WI38 (cell line): ENCODE data around the gene OSBPL9.

ENCODE experiments used
- H3K4me3 ChIP-seq: 2 replicates; pipeline ENCODE4 v1.5.1; 2011; ENCODE audit warnings: low read depth, mild to moderate bottlenecking, control low read depth, low read length
- TF ChIP-seq, protein P1 (sequence below): IDR thresholded peaks from 2 replicates; pipeline ENCODE4 v1.5.1; 2012; ENCODE audit warnings: low read depth, mild to moderate bottlenecking, control low read depth, low read length

OSBPL9 gene

DNA sequence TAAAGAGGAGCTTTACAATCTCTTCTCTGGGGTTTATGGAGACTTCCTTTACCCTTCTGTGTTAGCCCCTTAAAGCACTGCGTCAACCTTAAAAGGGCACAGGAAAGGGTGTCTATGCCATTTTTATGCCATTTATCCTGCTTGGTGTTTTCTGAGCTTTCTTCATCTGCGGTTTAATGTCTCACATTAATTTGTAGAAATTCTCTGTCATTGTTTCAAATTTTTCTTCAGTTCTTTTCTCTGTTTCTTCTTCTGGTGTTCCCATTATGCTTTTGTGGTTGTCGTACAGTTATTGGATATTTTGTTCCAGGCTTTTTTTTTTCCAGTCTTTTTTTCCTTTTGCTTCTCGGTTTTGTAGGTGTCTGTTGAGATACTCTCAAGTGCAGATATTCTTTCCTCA lies 107.9 kb downstream of the OSBPL9 start:
- no peak overlapping the region for H3K4me3 ChIP-seq

DNA sequence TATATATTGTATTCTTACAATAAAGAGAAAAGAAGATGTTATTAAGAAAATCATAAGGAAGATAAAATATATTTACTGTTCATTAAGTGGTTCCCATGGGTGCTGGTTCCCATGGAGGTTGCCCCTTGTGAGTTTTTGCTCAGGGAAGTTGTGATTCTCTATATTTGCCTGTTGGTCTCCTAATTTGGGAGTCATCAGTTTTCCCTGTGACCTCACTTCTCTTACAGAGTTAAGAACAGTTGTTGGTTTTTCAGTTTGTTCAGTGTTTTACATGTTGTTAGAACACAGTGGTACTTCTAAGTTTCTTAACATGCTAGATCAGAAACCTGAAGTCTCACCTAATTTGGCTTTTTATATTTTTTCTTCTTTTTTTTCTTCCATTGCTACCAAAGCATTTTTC lies 109.2 kb downstream of the OSBPL9 start:
- TF ChIP-seq, protein P1, sequence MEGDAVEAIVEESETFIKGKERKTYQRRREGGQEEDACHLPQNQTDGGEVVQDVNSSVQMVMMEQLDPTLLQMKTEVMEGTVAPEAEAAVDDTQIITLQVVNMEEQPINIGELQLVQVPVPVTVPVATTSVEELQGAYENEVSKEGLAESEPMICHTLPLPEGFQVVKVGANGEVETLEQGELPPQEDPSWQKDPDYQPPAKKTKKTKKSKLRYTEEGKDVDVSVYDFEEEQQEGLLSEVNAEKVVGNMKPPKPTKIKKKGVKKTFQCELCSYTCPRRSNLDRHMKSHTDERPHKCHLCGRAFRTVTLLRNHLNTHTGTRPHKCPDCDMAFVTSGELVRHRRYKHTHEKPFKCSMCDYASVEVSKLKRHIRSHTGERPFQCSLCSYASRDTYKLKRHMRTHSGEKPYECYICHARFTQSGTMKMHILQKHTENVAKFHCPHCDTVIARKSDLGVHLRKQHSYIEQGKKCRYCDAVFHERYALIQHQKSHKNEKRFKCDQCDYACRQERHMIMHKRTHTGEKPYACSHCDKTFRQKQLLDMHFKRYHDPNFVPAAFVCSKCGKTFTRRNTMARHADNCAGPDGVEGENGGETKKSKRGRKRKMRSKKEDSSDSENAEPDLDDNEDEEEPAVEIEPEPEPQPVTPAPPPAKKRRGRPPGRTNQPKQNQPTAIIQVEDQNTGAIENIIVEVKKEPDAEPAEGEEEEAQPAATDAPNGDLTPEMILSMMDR, result no peak
- H3K4me3 ChIP-seq, result no peak overlapping the region

More for the DNA sequence above, 107.9 kb downstream of the OSBPL9 start:
- TF ChIP-seq, protein P1, result no peak

DNA sequence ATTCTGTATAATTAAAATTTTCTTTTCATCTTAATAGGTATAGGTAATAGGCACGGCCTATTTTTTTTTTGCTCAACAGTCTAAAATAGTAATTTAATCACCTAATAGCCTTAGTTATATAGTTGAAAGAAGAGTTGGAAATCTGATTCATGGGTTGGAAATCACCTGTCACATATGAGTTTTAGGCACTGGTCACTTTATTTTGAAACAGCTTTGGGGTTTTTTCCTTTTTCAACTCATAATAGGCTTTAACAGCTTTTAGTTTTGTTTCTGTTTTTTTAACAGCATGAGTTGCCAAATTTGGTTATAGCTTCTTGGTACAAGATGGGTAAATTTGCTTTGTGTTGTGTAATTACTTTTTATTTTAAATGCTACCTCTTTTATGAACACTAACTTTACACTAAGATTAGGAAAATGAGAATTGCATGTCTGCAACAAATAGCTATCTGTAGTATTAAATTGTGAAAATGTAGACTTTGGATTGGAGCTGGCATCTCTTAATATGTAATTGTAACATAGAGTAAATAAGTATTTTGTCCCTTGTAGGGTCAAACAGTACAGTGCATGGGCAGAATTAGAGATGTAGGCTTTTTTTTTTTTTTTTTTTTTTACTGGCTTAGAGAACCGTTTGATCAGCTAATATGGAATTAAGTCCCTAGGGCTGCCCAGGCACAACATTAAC lies 109.8 kb downstream of the OSBPL9 start:
- TF ChIP-seq, protein P1, result no peak
- H3K4me3 ChIP-seq, result no peak overlapping the region

DNA sequence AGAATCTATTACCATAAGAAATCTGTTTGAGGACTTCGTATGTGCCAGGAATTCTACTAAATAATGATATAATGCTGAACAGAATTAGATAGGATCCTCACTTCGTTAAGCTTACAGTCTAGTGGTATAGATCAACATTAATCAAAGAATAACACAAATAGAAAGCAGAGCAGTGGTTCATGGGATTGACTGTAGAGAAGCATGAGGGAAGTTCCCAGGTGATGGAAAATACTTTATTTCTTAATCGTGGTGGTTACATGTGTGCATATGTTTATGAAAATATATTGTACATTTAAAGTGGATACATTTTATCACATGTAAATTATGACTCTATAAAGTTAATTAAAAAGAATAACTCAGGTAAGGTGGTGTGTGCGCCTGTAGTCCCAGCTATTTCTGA lies 110.5 kb downstream of the OSBPL9 start:
- TF ChIP-seq, protein P1, result no peak

DNA sequence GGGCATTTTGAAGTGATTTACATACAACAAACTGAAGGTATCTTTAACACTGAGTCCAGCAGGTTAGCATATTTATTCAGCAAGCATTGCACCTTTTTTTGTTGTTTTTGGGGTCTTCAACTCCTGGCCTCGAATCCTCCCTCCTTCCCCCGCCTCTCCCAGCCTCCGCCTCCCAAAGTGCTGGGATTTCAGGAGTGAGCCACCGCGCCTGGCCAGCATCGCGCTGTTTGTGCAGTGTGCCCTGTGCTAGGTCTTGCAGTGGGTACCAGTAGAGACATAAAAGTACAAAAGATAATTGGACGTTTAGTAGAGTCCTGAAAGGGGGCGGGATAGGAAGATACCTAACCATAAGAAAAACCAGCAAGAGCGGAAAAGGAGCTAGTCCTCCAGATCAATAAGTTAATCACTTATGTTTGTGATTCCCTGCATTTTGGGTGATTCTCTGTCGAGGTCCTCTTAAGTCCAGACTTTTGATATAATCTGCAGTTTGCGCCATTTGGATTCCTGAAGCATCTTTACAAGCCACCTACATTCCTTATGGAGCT lies 111.8 kb downstream of the OSBPL9 start:
- TF ChIP-seq, protein P1, result no peak
- peak overlapping the region; percentile 64 for H3K4me3 ChIP-seq

More for the DNA sequence above, 110.5 kb downstream of the OSBPL9 start:
- H3K4me3 ChIP-seq, result no peak overlapping the region

DNA sequence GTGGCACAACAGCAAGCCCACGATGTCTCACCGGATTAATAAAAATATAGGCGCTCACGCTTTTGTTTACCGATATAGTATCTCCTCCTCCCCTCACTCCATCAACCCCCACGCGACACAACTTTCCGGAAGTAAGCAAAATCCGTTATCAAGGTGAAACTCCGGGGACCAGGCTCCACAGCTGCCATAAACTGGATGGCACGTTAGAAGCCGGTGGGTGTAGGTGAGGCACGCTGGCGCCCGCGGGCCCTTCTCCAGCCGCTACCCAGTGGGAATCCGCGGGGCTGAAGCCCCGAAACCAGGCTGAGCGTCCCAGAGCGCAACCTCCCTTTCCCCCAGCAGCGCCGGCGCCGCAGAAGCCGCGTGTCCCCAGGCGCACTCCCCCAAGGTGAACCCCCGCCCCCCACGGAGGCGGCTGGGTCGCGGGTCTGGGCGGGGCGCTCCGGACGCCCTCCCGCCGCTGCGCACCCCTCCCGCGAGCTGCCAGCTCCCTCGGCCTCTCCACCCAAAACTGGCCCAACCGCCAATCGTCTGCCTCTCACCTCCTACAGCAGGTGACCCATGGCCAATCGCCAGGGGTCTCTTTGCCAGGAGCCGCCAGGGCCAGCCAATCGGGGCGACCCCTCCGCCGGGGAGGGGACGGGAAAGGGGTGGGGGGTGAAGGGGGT lies 112.4 kb downstream of the OSBPL9 start:
- H3K4me3 ChIP-seq, result peak overlapping the region; percentile 64
- TF ChIP-seq, protein P1, result no peak

DNA sequence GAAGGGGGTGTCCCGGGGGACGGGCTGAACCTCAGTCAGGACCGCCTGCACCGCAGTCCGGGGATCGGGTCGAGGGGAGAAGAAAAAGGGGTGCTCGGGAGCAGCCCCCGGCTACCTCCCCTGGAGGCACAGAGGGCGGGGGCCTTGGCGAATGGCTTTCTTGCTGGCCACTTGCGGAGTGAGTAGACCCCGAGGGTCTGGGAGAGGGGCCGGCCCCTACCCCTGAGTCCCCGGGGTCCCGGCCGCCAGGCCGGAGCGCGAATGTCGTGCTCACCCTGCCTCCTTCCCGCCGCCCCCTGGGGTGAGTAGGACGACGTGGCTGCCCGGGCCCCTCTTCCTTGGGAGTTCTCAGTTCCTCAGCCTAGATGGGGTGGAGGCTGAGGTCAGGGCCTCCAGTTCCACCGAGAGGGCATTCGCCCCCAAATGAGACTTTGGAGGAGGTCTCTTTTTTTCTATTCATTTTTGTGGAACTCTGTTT lies 113.0 kb downstream of the OSBPL9 start:
- H3K4me3 ChIP-seq, result peak overlapping the region; percentile 64
- TF ChIP-seq, protein P1, result no peak
